Measurements from ENCODE around the gene HNRNPC.

HNRNPC gene

DNA sequence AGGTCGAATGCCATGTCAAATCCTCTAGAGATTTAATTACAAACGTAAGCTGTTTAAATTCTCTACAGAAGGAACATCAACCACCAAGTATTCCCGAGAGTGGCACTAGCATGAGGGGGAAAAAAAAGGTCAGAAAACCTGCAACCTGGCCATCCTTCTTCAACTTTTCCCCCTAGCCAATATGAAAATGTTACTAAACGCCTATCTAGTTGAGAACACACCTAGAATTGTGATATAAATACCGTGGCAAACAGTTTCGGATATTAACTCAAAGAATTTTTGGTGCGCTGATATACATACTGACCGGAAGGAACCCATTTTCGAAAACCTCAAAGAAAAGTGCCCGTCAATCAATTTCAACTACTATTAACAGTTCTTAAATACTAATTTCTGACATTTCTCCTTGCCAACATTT lies 1.8 kb downstream of the HNRNPC start:
- TF ChIP-seq ZFX (IDR thresholded peaks at IDR 0.05) = no peak
- TF ChIP-seq CTCF (conservative IDR thresholded peaks at IDR 0.05) = no peak
- H3K27ac ChIP-seq = no peak overlapping the region

DNA sequence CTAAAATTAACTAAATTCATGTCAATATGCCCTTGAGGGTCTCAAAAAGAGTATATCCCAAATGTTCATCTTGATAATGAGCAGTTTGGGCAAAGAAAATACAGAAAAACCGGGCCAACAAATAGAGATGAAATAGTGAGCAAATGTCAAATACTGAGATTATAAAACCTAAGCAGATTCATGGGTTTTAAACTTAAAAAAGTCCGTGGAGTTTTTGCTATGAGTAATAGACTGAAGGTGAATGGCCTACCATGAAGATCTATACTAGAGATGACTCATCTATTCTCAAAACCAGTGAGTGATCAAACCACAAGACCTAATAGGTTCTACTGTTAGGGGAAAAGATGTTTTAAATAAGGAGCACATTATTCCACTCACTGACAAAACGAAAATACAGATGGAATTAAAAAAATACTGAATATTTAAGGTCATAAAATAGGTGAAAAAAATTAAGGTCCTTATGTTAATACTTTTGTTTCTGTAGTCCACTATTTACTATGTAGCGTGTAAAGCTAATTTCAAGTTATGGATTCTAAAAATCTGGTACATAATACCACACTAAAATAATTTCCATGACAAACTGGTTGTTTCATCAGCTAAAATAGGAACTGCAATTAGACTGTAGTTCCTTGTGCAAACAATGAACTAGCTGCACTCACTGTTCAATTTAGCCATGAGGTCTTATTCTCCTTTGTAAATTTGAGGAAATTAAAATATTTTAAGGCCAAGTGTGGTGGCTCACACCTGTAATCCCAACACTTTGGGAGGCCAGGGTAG lies 5.0 kb downstream of the HNRNPC start:
- TF ChIP-seq CTCF (conservative IDR thresholded peaks at IDR 0.05) = no peak
- TF ChIP-seq ZFX (IDR thresholded peaks at IDR 0.05) = no peak
- H3K27ac ChIP-seq = peak overlapping the region; percentile 29; the same call in 1 of the 2 replicates

DNA sequence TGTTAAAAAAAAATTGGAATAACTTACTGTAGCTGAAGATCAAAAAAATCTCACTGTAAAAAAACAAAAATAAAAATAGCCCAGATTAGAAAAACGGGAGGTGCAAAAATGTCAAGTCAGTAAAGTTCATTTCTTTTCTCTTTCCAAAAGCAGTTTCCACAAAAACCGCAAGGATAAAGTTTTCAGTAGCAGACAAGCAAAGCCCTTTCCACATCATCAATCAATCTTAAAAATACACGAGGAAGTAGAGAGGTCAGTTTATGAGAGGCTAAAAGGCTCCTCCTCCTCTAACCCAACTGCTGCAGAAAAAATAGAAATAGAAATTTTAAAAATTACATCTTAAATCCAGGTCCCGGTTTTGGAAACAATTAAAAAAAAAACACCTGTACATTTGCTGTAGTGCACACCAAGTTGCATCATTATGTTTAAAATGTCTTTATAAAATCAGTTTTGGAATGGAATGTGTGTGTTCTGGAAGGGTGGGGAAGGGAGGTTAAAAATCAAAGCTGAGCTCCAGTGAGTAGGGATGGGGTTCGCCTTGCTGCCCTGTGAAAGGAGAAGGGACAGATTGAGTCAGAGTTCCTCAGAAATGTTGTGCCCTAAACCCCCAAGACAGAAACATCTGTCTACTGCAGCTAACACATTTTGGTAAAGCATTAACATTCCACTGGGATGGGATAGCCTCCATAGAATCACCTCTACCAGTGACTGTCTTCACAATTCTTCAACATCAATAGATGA lies 5.8 kb downstream of the HNRNPC start:
- no peak overlapping the region for H3K27ac ChIP-seq
- TF ChIP-seq ZFX (IDR thresholded peaks at IDR 0.05) (no peak), CTCF (conservative IDR thresholded peaks at IDR 0.05) (no peak)

DNA sequence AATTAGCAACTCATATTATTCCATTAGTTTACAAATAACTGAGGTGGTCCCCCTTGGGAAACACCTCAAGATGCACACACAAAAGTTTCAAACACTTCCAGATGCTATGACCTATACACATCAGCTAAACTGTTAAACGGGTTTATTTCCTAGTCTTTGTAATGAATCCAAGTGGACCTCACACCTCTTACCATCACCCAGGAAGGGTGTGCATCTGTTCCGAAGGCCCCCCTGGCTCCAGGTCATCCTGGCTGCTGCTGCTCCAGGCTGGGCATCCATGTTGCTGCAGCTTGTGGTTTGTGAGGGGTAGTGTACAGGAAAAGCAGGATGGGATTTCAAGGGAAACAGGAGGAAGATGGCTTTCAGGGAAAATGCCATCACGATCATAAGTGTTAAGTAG lies 6.8 kb downstream of the HNRNPC start:
- TF ChIP-seq ZFX (IDR thresholded peaks at IDR 0.05) (no peak), CTCF (conservative IDR thresholded peaks at IDR 0.05) (no peak)
- H3K27ac ChIP-seq = no peak overlapping the region

DNA sequence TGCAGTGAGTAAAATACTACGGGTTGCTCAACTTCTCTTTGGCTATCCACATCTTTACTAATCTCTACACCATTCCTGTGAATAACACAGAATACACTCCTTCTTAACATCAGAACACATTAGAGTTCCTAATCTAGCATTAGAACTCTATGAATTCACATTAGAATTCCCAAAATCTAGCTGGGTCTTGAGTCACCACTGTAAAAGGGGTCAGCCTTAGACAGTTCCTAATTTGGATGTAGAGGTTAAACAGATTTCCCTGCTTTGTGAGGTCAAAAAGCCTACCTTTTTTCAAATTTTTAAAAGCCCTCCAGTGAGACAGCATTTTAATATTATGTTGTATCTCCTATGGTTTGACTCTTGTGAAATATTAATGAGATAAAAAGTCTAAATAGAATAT lies 7.4 kb downstream of the HNRNPC start:
- TF ChIP-seq CTCF (conservative IDR thresholded peaks at IDR 0.05) (no peak), ZFX (IDR thresholded peaks at IDR 0.05) (no peak)
- H3K27ac ChIP-seq = no peak overlapping the region

- TF ChIP-seq ZFX (IDR thresholded peaks at IDR 0.05) (no peak), CTCF (conservative IDR thresholded peaks at IDR 0.05) (no peak)
- H3K27ac ChIP-seq = no peak overlapping the region
Observed at GRCh38 chr14:21258889-21259787, 10.1 kb downstream of the HNRNPC start.
